ENCODE measurements around the gene BRWD1. TPM values are rescaled to one million over a fixed set of nuclear protein-coding genes. Genes with fewer than 3 reads are reported as not detected.

The BRWD1 gene
- total and polyA plus RNA-seq, 7 donors = 8.3 to 92.5 (median 53.5) TPM

- DNase-seq = no peak
- Histone ChIP-seq H3K9me3 (no peaks in the 10 kb centered on the region), H3K27me3 (no peaks in the 10 kb centered on the region), H3K36me3 (no peaks in the 10 kb centered on the region), H3K4me3 (no peak overlapping the region), H3K27ac (no peak overlapping the region), H3K4me1 (no peaks in the 10 kb centered on the region)
- 66 to 86% methylated on average over 6 of the region's 6 CpGs for WGBS, 2 donors
- TF ChIP-seq EP300 (IDR thresholded peaks at IDR 0.05) (no peak), CTCF (IDR thresholded peaks at IDR 0.05) (no peak), POLR2A (IDR thresholded peaks at IDR 0.05) (no peak), POLR2AphosphoS5 (IDR thresholded peaks at IDR 0.05) (no peak)
- intact Hi-C loops (cut with DNase I) = no loop called here
These were observed 16.6 kb upstream of the BRWD1 start for GRCh38 chr21:39330001-39330400.

GRCh38 chr21:39327727-39328126 lies 14.3 kb upstream of the BRWD1 start:
- Histone ChIP-seq H3K27ac (no peak overlapping the region), H3K27me3 (no peaks in the 10 kb centered on the region), H3K4me1 (no peaks in the 10 kb centered on the region), H3K4me3 (no peak overlapping the region), H3K9me3 (no peaks in the 10 kb centered on the region), H3K36me3 (no peaks in the 10 kb centered on the region)
- DNase-seq = no peak
- TF ChIP-seq POLR2A (IDR thresholded peaks at IDR 0.05) = no peak
- no peak for TF ChIP-seq POLR2AphosphoS5 (IDR thresholded peaks at IDR 0.05)
- TF ChIP-seq CTCF (IDR thresholded peaks at IDR 0.05) = no peak
- no peak for TF ChIP-seq EP300 (IDR thresholded peaks at IDR 0.05)
- WGBS, 2 donors = 95 to 97% methylated on average over 7 of the region's 7 CpGs
- intact Hi-C loops (cut with DNase I) = no loop called here

GRCh38 chr21:39326607-39327307 lies 13.3 kb upstream of the BRWD1 start:
- TF ChIP-seq POLR2AphosphoS5 (IDR thresholded peaks at IDR 0.05) = no peak
- TF ChIP-seq POLR2A (IDR thresholded peaks at IDR 0.05) = no peak
- no peak for TF ChIP-seq EP300 (IDR thresholded peaks at IDR 0.05)
- TF ChIP-seq CTCF (IDR thresholded peaks at IDR 0.05) = no peak
- Histone ChIP-seq H3K4me3 (no peak overlapping the region), H3K27me3 (no peaks in the 10 kb centered on the region), H3K27ac (no peak overlapping the region), H3K4me1 (no peaks in the 10 kb centered on the region), H3K36me3 (no peaks in the 10 kb centered on the region), H3K9me3 (no peaks in the 10 kb centered on the region)
- WGBS, 2 donors = 90 to 93% methylated on average over 7 of the region's 7 CpGs
- intact Hi-C loops (cut with DNase I) = no loop called here
- no peak for DNase-seq

- intact Hi-C loops (cut with DNase I) = no loop called here
- 94 to 96% methylated on average over 4 of the region's 4 CpGs for WGBS, 2 donors
These were observed 12.0 kb upstream of the BRWD1 start for GRCh38 chr21:39325458-39325857.

More at GRCh38 chr21:39325458-39325857, 12.0 kb upstream of the BRWD1 start:
- no peak for DNase-seq
- TF ChIP-seq POLR2AphosphoS5 (IDR thresholded peaks at IDR 0.05) = no peak
- TF ChIP-seq CTCF (IDR thresholded peaks at IDR 0.05) = no peak
- no peak for TF ChIP-seq POLR2A (IDR thresholded peaks at IDR 0.05)
- TF ChIP-seq EP300 (IDR thresholded peaks at IDR 0.05) = no peak
- Histone ChIP-seq H3K27ac (no peak overlapping the region), H3K4me1 (peaks cover 0 to under 1% (median 0%) of the 10 kb centered on the region in 4 donors), H3K9me3 (no peaks in the 10 kb centered on the region), H3K4me3 (no peak overlapping the region), H3K27me3 (no peaks in the 10 kb centered on the region), H3K36me3 (no peaks in the 10 kb centered on the region)

All from sigmoid colon (tissue), 7 donors.